ENCODE measurements around the gene C4orf54.

C4orf54 gene

DNA sequence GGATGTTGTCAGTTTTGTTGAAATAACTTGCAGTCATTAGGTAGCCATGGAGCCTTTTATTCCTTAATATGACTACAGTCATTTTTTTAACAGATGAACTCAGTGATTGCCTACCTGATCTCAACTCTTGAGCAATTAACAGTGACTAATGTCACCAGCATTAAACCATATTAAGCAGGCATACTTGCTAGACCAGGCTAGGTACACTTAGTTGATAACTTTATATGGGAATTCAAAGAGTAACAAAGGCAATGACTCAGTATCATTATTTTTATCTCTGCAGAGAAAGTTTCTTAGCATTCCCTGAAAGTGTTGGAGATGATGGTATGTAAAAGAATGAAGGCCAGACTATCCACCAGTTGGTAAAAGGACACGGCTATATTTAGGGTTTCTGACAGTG, at the start of gene C4orf54:
Gene C4orf54, minus strand, starts transcription at position 31 of the 400 bp plus-strand sequence. CDS start 3,180 bp downstream, outside the sequence.
- no peak within 1 kb of the TSS for H3K27ac ChIP-seq (ENCODE audit: low read depth, low read length)
- H3K79me2 ChIP-seq (ENCODE audit: control insufficient read depth, low read length) = no peaks in the 10 kb centered on the region
- no peaks in the 10 kb centered on the region for H3K9me2 ChIP-seq (replicated peaks; ENCODE audit: control insufficient read depth, low read length)
- no peaks in the 10 kb centered on the region for H4K20me1 ChIP-seq (ENCODE audit: control insufficient read depth, insufficient read depth, low read depth, low read length)
- H3K4me1 ChIP-seq (ENCODE audit: control insufficient read depth, low read length) = no peaks in the 10 kb centered on the region
- no peak within 1 kb of the TSS for H3K4me2 ChIP-seq (ENCODE audit: low read length)
- H3K9me3 ChIP-seq (ENCODE audit: control insufficient read depth, insufficient read depth, low read length) = no peaks in the 10 kb centered on the region; the same call in 1 of the 2 replicates
- H3K4me3 ChIP-seq (ENCODE audit: low read length) = no peak within 1 kb of the TSS
- TF ChIP-seq EZH2phosphoT487 (IDR thresholded peaks at IDR 0.05; ENCODE audit: borderline replicate concordance, low read length) = no peak
- TF ChIP-seq, protein P1, sequence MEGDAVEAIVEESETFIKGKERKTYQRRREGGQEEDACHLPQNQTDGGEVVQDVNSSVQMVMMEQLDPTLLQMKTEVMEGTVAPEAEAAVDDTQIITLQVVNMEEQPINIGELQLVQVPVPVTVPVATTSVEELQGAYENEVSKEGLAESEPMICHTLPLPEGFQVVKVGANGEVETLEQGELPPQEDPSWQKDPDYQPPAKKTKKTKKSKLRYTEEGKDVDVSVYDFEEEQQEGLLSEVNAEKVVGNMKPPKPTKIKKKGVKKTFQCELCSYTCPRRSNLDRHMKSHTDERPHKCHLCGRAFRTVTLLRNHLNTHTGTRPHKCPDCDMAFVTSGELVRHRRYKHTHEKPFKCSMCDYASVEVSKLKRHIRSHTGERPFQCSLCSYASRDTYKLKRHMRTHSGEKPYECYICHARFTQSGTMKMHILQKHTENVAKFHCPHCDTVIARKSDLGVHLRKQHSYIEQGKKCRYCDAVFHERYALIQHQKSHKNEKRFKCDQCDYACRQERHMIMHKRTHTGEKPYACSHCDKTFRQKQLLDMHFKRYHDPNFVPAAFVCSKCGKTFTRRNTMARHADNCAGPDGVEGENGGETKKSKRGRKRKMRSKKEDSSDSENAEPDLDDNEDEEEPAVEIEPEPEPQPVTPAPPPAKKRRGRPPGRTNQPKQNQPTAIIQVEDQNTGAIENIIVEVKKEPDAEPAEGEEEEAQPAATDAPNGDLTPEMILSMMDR (IDR thresholded peaks at IDR 0.05; ENCODE audit: low read depth, low read length, poor library complexity, severe bottlenecking) = no peak
- no peaks in the 10 kb centered on the region for H3K27me3 ChIP-seq (ENCODE audit: control insufficient read depth, low read length)
- H3F3A ChIP-seq (ENCODE audit: control insufficient read depth, insufficient read depth) = no peaks in the 10 kb centered on the region
- H3K36me3 ChIP-seq (ENCODE audit: control insufficient read depth, low read length) = no peaks in the 10 kb centered on the region

DNA sequence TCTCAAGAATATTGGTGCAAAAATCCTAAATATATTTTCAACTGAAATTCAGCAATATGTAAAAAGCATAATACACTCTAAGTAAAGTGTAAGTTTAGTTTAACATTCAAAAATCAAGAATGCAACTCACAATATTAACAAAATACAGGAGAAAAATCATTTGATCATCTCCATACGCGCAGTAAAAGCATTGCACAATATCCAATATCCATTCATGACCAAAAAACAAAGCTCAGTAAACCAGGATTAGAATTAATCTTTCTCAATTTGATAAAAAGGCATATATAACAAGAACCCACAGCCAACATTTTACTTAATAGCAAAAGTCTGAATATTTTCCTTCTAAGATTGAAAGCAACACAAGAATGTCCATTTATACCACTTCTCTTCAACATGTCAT, 48.3 kb upstream of the C4orf54 start:
- H3K4me3 ChIP-seq (ENCODE audit: low read length) = no peak overlapping the region
- H4K20me1 ChIP-seq (ENCODE audit: control insufficient read depth, insufficient read depth, low read depth, low read length) = no peaks in the 10 kb centered on the region
- no peaks in the 10 kb centered on the region for H3K79me2 ChIP-seq (ENCODE audit: control insufficient read depth, low read length)
- H3K36me3 ChIP-seq (ENCODE audit: control insufficient read depth, low read length) = no peaks in the 10 kb centered on the region
- no peaks in the 10 kb centered on the region for H3K9me2 ChIP-seq (replicated peaks; ENCODE audit: control insufficient read depth, low read length)
- no peaks in the 10 kb centered on the region for H3K4me1 ChIP-seq (ENCODE audit: control insufficient read depth, low read length)
- TF ChIP-seq, protein P1 (IDR thresholded peaks at IDR 0.05; ENCODE audit: low read depth, low read length, poor library complexity, severe bottlenecking) = no peak
- TF ChIP-seq EZH2phosphoT487 (IDR thresholded peaks at IDR 0.05; ENCODE audit: borderline replicate concordance, low read length) = no peak
- no peaks in the 10 kb centered on the region for H3K27me3 ChIP-seq (ENCODE audit: control insufficient read depth, low read length)
- H3K27ac ChIP-seq (ENCODE audit: low read depth, low read length) = no peak overlapping the region
- no peaks in the 10 kb centered on the region for H3F3A ChIP-seq (ENCODE audit: control insufficient read depth, insufficient read depth)
- H3K9me3 ChIP-seq (ENCODE audit: control insufficient read depth, insufficient read depth, low read length) = no peaks in the 10 kb centered on the region
- H3K4me2 ChIP-seq (ENCODE audit: low read length) = no peak overlapping the region

DNA sequence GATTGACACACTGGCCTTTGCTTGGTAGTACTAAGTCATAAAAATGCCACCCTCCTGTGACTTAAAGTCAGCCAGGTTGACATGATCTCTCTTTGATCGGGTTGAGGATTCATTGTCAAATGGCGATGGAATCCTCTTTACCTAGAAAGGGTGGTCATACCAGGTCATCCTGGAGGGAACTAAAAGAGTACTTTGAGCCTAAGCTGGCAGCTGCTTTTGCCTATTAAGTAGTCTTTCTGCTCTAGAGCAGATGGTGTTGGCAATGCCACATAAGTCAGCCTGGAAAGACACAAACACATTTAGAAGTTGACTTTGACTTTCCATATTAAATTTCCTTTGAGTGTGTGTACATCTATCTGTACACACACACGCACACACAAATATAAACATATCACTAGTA, 39.2 kb upstream of the C4orf54 start:
- Histone ChIP-seq H3K27me3 (ENCODE audit: control insufficient read depth, low read length) (no peaks in the 10 kb centered on the region), H3K4me2 (ENCODE audit: low read length) (no peak overlapping the region), H3F3A (ENCODE audit: control insufficient read depth, insufficient read depth) (no peaks in the 10 kb centered on the region), H4K20me1 (ENCODE audit: control insufficient read depth, insufficient read depth, low read depth, low read length) (no peaks in the 10 kb centered on the region), H3K4me1 (ENCODE audit: control insufficient read depth, low read length) (no peaks in the 10 kb centered on the region), H3K4me3 (ENCODE audit: low read length) (no peak overlapping the region), H3K9me2 (replicated peaks; ENCODE audit: control insufficient read depth, low read length) (no peaks in the 10 kb centered on the region), H3K27ac (ENCODE audit: low read depth, low read length) (no peak overlapping the region), H3K9me3 (ENCODE audit: control insufficient read depth, insufficient read depth, low read length) (no peaks in the 10 kb centered on the region), H3K36me3 (ENCODE audit: control insufficient read depth, low read length) (no peaks in the 10 kb centered on the region), H3K79me2 (ENCODE audit: control insufficient read depth, low read length) (no peaks in the 10 kb centered on the region)
- TF ChIP-seq, protein P1 (IDR thresholded peaks at IDR 0.05; ENCODE audit: low read depth, low read length, poor library complexity, severe bottlenecking) = no peak
- TF ChIP-seq EZH2phosphoT487 (IDR thresholded peaks at IDR 0.05; ENCODE audit: borderline replicate concordance, low read length) = no peak

Data from DOHH2 (cell line).